Left ventricle myocardium inferior (tissue), 1 donor: ENCODE measurements around the gene SLFN13. TPM values are rescaled to one million over a fixed set of nuclear protein-coding genes. Genes with fewer than 3 reads are reported as not detected.

ENCODE experiments used
- DNase-seq: peaks from one replicate; pipeline ENCODE4 v3.0.0-alpha.2; 2020
- H3K27ac ChIP-seq: fragments of 200-600 bp; replicated peaks from 2 replicates; pipeline ENCODE4 v1.8.0; 2021
- H3K27me3 ChIP-seq: fragments of 200-600 bp; 2 replicates; pipeline ENCODE4 v1.8.0; 2021; ENCODE audit warnings: low read depth
- H3K36me3 ChIP-seq: fragments of 200-600 bp; 2 replicates; pipeline ENCODE4 v1.8.0; 2021
- H3K4me1 ChIP-seq: fragments of 200-600 bp; 2 replicates; pipeline ENCODE4 v1.8.0; 2021
- H3K4me3 ChIP-seq: fragments of 200-600 bp; 2 replicates; pipeline ENCODE4 v1.8.0; 2021; ENCODE audit warnings: mild to moderate bottlenecking, moderate library complexity
- H3K9me3 ChIP-seq: fragments of 200-600 bp; replicated peaks from 2 replicates; pipeline ENCODE4 v1.8.0; 2021
- CTCF ChIP-seq: fragments of 200-600 bp; IDR thresholded peaks from 2 replicates; pipeline ENCODE4 v1.8.0; 2021; ENCODE audit warnings: antibody characterized with exemption, mild to moderate bottlenecking, borderline replicate concordance
- intact Hi-C: fragments of 100-400 bp; cut with micrococcal nuclease; formaldehyde crosslinking; loops from one replicate; pipeline ENCODE4 v1.11.0; 2022
- long read RNA-seq: library from polyadenylated mRNA; unstranded; transcript quantifications from one replicate; pipeline ENCODE4 v2.0.0, GENCODE V29; 2021
- total RNA-seq: library from RNA; stranded (reverse); fragmentation: NEBNext Ultra II Directional; extraction: Animal tissue kit (Norgen Biotek cat#: 25700); gene quantifications from one replicate; pipeline ENCODE4 v1.2.1, GENCODE V29; 2021
- donor health status: DM: no; HTN: yes; CAD: no; lungs with severe emphysema.

Gene SLFN13
- total RNA-seq = 3.4 TPM
- long read RNA-seq = 0 reads

GRCh38 chr17:35448214-35448898 is at the start of gene SLFN13:
Gene SLFN13 (minus strand): TSS chr17:35448766. CDS start chr17:35445680, 3,086 bp downstream.
- Histone ChIP-seq H3K27me3 (peaks cover 57% of the 10 kb centered on the region), H3K4me1 (peaks cover 25% of the 10 kb centered on the region), H3K27ac (peak within 1 kb of the TSS; percentile 72), H3K4me3 (peak within 1 kb of the TSS; percentile 70), H3K9me3 (no peaks in the 10 kb centered on the region), H3K36me3 (no peaks in the 10 kb centered on the region)
- peak; percentile 84 for DNase-seq
- no peak for TF ChIP-seq CTCF
- intact Hi-C loops = no loop called here

GRCh38 chr17:35496451-35497290 is 48.1 kb upstream of the SLFN13 start:
- no peaks in the 10 kb centered on the region for H3K9me3 ChIP-seq
- no peaks in the 10 kb centered on the region for H3K36me3 ChIP-seq
- no peak overlapping the region for H3K4me3 ChIP-seq
- intact Hi-C loops = no loop called here
- TF ChIP-seq CTCF = no peak
- no peak for DNase-seq
- peaks cover 100% of the 10 kb centered on the region for H3K27me3 ChIP-seq
- peaks cover 11% of the 10 kb centered on the region for H3K4me1 ChIP-seq
- no peak overlapping the region for H3K27ac ChIP-seq

GRCh38 chr17:35493040-35493439 is 44.5 kb upstream of the SLFN13 start:
- no peak overlapping the region for H3K27ac ChIP-seq
- H3K9me3 ChIP-seq = no peaks in the 10 kb centered on the region
- no peak overlapping the region for H3K4me3 ChIP-seq
- DNase-seq = no peak
- intact Hi-C loops = no loop called here
- no peak for TF ChIP-seq CTCF
- H3K4me1 ChIP-seq = peaks cover 13% of the 10 kb centered on the region
- H3K36me3 ChIP-seq = no peaks in the 10 kb centered on the region
- H3K27me3 ChIP-seq = peaks cover 100% of the 10 kb centered on the region

- peaks cover 100% of the 10 kb centered on the region for H3K27me3 ChIP-seq
- no peaks in the 10 kb centered on the region for H3K9me3 ChIP-seq
- no peak overlapping the region for H3K4me3 ChIP-seq
- H3K4me1 ChIP-seq = peaks cover 23% of the 10 kb centered on the region
- DNase-seq = no peak
- intact Hi-C loops = no loop called here
- H3K27ac ChIP-seq = no peak overlapping the region
- no peak for TF ChIP-seq CTCF
- H3K36me3 ChIP-seq = no peaks in the 10 kb centered on the region
Observed at GRCh38 chr17:35491417-35491816, 42.9 kb upstream of the SLFN13 start.

GRCh38 chr17:35489944-35490343 is 41.4 kb upstream of the SLFN13 start:
- Histone ChIP-seq H3K36me3 (no peaks in the 10 kb centered on the region), H3K4me3 (no peak overlapping the region), H3K27me3 (peaks cover 100% of the 10 kb centered on the region), H3K9me3 (no peaks in the 10 kb centered on the region), H3K27ac (no peak overlapping the region), H3K4me1 (peaks cover 20% of the 10 kb centered on the region)
- no peak for TF ChIP-seq CTCF
- no peak for DNase-seq
- intact Hi-C loops = no loop called here
